Stimulated activated CD8-positive, alpha-beta memory T cell treated with anti-CD3 and anti-CD28 coated beads, Interleukin-4, amount 100 ng/mL, for 1 hour (primary cell): Measurements from ENCODE around the gene ROBO4.

Source experiments
- DNase-seq, 2 donors: peaks; one replicate each; pipeline ENCODE4 v3.0.0-alpha.2; 2020; ENCODE audit warnings: low read depth in 2 of 2, low spot score in 1 of 2

ROBO4 gene

DNA sequence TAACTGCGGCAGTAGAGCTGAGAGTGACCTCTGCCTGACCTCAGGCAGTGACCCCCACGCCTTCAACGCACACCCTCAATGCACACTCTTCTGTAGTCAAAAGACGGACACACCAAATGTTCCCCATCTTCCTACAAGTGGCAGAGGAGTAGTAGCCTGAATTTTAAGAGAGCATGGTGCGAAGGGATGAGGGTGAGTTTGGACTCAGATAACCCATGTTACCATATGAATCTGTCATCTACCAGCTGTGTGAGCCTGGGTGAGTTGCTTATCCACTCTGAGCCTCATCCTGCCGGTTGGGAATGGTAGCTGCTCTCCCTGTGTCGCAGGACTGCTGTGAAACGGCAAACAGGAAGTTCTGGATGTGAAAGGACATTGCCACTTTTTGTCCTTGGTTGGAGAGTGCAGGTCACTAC lies 53.0 kb downstream of the ROBO4 start:
- DNase-seq: no peak

DNA sequence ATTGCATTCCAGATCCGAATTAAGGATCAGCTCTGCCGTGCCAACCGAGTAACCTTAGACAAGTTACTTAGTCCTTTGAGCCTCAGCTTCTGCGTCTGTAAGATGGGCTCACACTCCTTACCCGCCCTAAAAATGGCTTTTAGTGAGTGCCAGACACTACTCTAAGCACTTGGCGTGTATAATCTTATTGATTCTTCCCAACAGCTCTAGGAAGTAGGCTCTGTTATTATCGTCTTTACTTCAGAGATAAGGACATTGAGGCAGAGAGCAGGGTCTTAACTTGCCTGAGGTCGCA lies 54.1 kb downstream of the ROBO4 start:
- no peak for DNase-seq

DNA sequence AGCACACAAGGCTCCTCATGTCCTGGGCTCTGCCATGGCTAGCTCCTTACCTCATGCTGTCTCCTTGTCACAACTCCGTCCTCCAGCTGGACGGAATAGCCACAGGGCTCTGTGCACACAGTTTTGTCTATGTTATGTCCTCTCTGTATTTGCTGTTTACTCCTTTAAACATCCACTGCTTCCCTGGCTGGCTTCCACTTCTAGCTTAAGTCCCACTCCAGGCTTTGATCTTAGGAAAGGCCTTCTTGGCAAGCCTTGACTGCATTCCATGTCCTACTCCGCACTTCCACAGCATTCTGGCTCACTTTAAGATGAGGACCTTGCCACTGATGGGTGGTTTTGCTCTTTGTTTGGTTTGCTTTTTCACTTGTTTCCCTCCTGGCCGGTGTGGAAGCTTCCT lies 55.4 kb downstream of the ROBO4 start:
- DNase-seq: no peak

DNA sequence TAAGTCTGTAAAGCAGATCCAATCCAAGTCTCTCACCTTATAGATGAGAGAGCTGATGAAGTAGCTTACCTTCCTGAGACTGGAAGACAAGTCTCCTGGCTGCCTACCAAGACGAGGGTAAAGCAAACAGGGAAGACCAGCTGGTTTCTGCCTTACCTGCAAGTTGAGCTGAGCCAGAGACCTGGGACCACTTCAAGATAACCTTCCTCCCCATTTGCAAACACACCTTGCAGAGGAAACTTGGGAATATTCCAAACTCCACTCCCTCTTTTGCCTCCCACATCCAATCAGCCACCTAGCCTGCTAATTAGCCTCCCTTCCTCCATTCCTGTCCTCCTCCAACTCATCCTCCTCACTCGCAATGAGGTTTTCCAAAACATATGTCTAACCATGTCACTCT lies 55.8 kb downstream of the ROBO4 start:
- no peak for DNase-seq

DNA sequence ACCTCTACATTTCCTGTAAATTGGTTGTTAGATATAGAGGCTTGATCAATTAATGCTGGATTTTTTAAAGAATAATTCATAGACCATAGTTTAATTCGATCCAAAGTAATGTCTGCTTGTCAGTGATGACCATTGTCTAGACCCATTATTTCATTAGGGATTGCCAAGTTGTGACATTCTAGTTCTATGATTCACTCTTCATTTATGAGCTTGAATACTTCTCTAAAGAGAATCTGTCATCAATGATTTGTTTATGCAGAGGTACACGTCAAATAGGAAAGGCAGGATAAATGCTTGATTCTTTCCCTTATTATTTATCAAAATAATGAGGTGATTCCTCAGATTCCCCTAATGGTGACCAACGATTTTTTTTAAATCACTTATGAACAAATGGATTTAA lies 56.5 kb downstream of the ROBO4 start:
- DNase-seq: no peak

DNA sequence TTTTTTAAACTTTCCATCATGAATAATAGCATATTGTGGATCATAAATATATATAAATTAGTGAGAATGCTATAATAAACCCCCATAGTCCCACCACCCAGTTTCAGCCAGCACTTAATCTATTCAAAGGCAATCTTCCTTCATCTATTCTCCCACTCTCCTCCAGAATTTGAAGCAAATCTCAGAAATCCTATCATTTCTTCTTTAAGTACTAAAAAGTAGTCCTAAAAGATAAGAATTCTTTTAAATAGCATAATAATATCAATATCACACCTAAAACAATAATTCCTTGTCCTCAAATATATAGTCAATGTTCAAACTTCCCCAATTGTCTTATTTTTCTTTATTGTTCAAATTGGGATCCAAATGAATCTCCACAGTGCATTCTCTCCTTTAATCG lies 57.0 kb downstream of the ROBO4 start:
- no peak for DNase-seq

DNA sequence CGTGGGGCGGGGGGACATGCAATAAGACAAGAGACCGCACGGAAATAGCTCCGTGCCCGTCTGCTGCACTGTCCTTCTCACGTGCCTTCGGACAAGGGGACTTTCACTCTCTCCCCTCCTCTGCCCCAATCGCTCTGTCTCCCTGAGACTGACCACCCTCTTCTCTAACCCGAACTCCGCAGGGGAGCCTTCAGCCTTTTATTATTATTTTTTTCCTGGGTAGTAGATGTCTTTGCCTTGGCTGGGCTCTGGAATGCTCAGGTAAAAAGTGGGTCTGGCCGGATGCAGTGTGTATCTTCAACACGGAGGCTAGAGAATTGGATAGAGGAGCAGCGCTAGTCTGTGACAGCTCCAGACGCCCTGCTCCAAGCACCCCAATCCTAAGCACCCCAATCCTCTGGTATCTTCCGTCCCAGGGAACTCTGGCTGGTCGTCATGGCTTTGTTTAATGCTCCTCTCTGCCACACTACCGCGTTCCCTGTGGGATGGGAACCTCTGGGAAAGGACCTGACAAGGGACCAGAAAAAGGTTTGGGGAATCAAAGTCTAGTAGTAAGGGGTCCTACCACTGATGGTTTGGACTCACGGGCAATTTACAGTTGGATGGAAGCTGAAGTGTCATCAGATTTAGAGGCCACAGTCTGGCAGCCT lies 57.6 kb downstream of the ROBO4 start:
- DNase-seq: no peak

DNA sequence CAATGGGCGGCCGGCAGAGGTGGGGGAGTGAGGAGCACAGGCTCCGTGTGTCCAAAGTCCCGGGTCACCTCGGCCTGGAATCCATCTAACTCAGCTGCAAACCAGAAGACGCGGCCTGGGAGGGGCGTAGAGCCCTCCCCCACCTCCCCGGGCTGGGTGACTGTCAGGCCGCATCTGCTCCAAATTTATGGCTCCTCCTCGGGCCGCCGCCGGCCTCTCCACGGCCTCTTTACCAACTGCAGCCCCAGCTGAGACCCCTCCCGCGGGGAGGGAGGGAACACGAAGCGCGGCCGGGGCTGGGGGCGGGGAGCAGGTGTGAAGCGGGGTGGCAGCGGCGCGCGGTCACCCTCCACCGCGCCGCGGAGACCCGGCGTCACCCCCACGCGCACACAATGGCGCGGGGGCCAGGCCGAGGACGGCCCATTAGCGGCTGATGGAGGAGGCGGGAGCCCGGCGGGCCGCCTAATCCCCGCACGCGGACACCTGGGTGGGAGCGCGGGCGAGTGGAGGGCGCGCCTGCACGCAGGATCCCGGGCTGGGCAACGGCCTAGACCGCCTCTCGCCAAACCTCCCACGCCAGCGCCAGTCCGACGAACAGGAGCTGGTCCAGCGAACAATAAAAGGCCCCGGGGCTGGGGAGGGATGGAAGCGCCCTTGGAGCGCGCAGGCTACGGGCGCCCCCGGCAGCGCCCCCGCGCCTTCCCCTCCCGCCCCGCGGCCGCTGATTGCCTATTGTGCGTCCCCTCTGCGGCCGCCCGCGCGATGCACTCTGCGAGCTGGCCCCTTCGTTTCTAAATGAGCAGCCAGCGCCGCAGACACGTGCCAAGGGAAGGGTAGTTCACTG lies 58.3 kb downstream of the ROBO4 start:
- DNase-seq: no peak

DNA sequence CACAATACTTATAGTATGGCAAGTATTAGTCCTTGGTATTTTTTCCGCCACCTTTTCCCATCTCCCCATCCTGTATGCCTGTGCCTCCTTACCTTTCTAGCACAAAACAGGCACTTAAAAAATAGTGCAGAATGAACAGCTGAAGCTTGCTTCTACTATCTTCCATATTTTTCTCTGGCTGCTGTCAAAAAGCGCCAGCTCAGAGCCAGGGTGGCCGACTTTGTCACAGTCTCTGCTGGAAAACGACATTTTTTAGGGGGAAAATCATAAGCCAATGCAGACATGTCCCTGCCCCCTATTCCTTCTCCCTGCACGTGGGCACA lies 58.9 kb downstream of the ROBO4 start:
- DNase-seq: no peak

DNA sequence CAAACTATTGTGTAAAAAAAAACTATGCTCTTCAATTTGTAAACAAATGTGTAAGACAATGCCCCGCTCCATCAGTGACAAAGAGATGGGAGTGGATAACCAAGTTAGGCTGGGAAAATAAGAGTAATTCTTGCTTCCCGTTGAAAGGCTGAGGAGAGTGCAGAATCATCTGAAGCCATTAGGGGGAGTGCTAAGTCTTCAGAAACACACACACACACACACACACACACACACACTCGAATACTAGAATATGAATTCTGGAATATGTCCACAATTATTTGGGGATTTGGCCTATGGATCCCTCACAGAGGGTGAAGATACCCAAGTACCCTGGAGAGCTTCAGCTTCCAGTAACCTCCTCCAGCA lies 60.2 kb downstream of the ROBO4 start:
- DNase-seq: no peak

DNA sequence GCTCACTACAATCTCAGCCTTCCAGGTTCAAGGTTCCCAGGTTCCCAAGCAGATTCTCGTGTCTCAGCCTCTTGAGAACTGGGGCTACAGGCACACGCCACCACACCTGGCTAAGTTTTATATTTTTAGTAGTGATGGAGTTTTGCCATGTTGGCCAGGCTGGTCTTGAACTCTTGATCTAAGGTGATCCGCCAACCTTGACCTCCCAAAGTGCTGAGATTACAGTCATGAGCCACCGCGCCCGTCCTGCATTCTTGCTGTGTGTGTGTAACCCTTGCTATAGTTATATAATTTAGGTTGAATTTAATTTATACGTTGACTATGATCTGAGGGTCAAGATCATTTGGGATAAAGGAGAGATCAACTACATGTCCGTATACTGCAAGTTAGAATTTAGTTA lies 61.7 kb downstream of the ROBO4 start:
- DNase-seq: no peak

DNA sequence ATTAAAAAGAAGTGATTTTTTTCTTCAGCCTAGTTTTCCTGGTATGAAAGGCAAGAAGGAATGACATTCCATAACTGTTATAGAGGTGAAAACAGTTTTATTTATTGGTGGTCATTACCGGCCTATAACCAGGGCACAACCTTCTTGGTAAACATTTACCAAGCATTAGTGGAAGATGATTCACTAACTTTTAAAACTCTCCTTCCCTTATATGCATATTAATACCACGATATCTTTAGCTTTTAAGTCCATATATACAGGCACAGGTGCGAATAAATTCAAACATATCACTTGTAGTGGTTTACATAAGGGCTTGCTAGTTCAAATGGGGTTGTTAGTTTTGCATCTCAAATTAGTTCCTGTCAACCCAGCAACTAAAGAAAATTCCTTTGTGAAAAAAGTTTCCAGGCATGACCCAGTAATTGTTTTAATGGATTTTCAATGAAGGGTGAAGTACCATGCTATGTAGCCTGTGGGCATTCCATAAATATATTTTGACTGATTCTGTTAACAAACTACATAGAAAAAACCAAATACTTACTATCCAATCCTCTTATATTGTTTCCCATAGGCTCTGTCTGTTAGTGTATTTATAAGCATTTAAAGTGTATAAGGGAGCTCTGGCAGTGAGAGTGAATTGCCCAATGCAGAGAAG lies 63.0 kb downstream of the ROBO4 start:
- DNase-seq: no peak
